Fibroblast of the aortic adventitia (primary cell): Measurements from ENCODE around the gene ELOVL6. TPM values are rescaled to one million over a fixed set of nuclear protein-coding genes. Genes with fewer than 3 reads are reported as not detected.

Experiments
- DNase-seq: peaks from one replicate; pipeline ENCODE4 v3.0.0-alpha.2; 2010; ENCODE audit warnings: low read depth
- H3K4me3 ChIP-seq: 2 replicates; pipeline ENCODE4 v1.5.1; 2011; ENCODE audit warnings: low read depth, mild to moderate bottlenecking, control low read depth, low read length, moderate library complexity
- CTCF ChIP-seq: IDR thresholded peaks from 2 replicates; pipeline ENCODE4 v1.5.1; 2011; ENCODE audit warnings: mild to moderate bottlenecking, low read length, control low read depth, inconsistent platforms; ENCODE audit not compliant: insufficient read depth
- total RNA-seq: library from RNA; depleted of rRNA; stranded (reverse); fragments of >200 nt; gene quantifications from 2 replicates; pipeline ENCODE4 v1.2.3, GENCODE V29; 2012; ENCODE audit warnings: low replicate concordance

ELOVL6 gene
- total RNA-seq, 1 donor = 23.0 TPM

- no peak overlapping the region for H3K4me3 ChIP-seq
- no peak for DNase-seq
- TF ChIP-seq CTCF = no peak
These were observed 187.6 kb downstream of the ELOVL6 start for GRCh38 chr4:110010797-110011196.

- no peak for TF ChIP-seq CTCF
- no peak for DNase-seq
- H3K4me3 ChIP-seq = no peak overlapping the region
These were observed 188.9 kb downstream of the ELOVL6 start for GRCh38 chr4:110009550-110009949.

GRCh38 chr4:110008540-110008939 is 189.9 kb downstream of the ELOVL6 start:
- DNase-seq = no peak
- no peak for TF ChIP-seq CTCF
- H3K4me3 ChIP-seq = no peak overlapping the region

GRCh38 chr4:110007217-110007616 is 191.2 kb downstream of the ELOVL6 start:
- no peak for TF ChIP-seq CTCF
- H3K4me3 ChIP-seq = no peak overlapping the region
- DNase-seq = no peak

GRCh38 chr4:110005461-110006056 is 192.9 kb downstream of the ELOVL6 start:
- peak; percentile 84 for DNase-seq
- TF ChIP-seq CTCF = peak; percentile 79
- no peak overlapping the region for H3K4me3 ChIP-seq

GRCh38 chr4:110004556-110004955 is 193.9 kb downstream of the ELOVL6 start:
- no peak for TF ChIP-seq CTCF
- no peak for DNase-seq

More at GRCh38 chr4:110004556-110004955, 193.9 kb downstream of the ELOVL6 start:
- no peak overlapping the region for H3K4me3 ChIP-seq
